Non-pigmented ciliary epithelial cell (primary cell): ENCODE results near the gene CCDC43.
"Not testable (repeated sequence)": the region's sequence is repeated elsewhere in the genome, so short reads cannot be mapped to it uniquely, and the experiment has no call there.

Experiments
- DNase-seq: peaks from one replicate; pipeline ENCODE4 v3.0.0-alpha.2; 2010; ENCODE audit warnings: low read depth

CCDC43 gene, protein sequence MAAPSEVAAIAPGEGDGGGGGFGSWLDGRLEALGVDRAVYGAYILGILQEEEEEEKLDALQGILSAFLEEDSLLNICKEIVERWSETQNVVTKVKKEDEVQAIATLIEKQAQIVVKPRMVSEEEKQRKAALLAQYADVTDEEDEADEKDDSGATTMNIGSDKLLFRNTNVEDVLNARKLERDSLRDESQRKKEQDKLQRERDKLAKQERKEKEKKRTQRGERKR

GRCh38 chr17:44689477-44690217 is at the start of gene CCDC43:
TSS of gene CCDC43 (minus strand) at chr17:44689776. CDS start at chr17:44689753, 23 bp downstream.
- peak; percentile 64 for DNase-seq

DNA sequence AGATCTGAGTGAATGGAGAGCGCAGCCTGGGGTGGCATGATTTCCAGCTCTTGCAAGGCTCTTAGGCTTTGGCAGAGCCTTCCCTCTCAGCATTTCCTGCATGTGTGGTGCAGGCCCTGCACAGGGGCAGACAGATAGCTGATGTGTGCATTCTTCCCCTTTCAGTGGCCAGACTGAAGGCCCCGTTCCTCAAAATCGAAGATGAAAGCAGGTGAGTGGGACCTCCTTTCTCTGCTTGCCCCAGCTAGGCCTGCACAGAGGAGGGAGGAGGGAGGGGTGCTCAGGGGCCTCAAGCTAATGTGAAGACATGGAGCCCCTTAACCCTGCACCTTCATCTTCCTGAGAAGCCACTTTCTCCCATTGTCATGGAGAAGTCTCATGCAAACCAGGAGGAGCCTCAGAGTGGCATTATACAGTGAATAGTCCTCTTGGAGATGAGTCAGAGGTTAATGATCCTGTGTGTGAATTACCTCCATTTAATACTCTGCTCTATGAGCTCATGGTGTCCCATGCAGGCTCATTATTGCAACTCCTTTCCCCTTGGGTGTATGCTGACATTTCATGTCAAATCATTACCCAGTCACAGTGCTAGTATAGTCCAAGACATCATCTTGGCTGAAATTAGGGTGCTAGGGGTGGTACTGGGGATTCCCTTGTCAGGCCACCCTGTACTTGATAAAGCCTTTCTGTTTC is 48.8 kb upstream of the CCDC43 start:
- DNase-seq = no peak

DNA sequence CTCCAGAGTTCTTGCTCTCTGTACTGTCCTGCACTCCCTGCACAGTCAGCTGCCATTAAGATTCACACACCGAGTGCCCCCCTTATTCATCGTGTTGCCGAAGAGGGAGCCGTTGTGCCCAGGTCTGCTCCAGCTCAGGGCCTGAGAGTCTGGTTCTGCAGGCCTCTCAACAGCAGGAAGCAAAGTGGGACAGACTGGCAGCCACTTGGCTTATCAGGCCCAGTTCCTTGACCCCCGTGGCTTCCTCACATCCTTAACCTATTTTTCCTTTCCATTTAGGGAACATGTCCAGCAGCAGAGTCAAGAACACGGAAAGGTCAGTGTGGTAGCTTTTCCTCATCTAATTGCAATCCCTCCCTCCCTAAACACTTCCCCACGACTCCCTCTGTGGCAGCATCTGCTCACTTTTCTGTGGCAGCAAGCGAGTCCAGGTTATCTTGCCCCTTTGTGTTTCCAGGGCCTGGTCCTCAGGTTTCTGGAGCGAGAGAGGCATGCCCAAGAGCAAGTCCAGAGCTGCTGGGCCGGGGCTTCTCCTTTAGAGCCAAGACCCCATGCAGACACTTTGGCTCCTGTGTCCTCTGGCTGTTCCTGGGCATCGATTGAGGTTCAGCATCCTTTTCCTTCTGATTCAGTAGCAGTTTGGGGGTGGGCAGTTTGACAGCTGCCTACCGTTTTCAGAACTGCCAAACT is 47.1 kb upstream of the CCDC43 start:
- no peak for DNase-seq

DNA sequence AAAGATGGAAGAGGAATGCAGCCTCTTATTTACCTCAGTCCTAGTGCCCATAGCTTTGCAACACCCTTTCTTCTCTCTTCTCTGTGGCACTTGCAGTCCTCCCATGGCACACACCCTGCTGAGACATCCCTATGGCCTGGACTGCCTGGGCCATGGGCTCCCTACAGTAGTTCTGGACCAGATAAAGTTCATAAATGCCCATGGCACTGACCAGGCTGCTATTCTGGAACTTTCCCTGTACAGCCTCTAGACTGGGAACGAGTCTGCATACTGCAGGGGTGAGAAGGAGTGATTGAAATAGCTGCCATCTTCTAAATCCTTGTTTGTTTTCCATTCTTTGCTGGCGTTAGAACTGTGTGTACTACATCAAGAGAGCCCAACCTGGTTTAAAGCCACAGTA is 44.7 kb upstream of the CCDC43 start:
- no peak for DNase-seq

- no peak for DNase-seq
Observed at GRCh38 chr17:44733753-44734152, 44.2 kb upstream of the CCDC43 start.

DNA sequence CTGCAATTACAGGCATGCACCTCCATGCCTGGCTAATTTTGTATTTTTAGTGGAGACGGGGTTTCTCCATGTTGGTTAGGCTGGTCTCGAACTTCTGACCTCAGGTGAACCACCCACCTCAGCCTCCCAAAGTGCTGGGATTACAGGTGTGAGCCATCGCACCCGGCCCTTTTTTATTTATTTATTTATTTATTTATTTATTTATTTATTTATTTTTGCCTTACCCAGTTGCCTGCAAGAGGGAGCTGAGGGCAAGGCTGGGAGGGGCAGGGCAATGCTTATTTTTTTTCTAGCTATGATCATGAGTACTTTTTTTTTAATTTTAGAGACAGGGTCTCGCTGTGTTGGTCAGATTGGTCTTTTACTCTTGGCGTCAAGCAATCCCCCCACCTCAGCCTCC is 36.5 kb upstream of the CCDC43 start:
- DNase-seq = not testable (repeated sequence)

GRCh38 chr17:44722254-44722653 is 32.7 kb upstream of the CCDC43 start:
- no peak for DNase-seq

DNA sequence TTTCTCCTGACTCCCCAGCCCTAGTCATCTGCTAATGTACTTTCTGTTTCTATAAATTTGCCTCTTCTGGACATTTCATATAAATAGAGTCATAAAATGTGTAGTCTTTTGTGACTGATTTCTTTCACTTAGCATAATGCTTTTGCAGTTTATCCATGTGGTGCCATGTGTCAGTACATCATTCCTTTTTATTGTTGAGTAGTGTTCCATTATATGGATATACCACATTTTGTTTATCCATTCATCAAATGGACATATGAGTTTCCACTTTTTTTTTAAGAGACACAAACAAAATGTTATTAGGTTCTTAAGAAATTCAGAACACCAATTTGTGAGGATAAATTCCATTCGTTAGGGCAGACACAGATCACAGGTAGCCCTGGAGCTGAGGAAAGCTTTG is 29.9 kb upstream of the CCDC43 start:
- DNase-seq = no peak

DNA sequence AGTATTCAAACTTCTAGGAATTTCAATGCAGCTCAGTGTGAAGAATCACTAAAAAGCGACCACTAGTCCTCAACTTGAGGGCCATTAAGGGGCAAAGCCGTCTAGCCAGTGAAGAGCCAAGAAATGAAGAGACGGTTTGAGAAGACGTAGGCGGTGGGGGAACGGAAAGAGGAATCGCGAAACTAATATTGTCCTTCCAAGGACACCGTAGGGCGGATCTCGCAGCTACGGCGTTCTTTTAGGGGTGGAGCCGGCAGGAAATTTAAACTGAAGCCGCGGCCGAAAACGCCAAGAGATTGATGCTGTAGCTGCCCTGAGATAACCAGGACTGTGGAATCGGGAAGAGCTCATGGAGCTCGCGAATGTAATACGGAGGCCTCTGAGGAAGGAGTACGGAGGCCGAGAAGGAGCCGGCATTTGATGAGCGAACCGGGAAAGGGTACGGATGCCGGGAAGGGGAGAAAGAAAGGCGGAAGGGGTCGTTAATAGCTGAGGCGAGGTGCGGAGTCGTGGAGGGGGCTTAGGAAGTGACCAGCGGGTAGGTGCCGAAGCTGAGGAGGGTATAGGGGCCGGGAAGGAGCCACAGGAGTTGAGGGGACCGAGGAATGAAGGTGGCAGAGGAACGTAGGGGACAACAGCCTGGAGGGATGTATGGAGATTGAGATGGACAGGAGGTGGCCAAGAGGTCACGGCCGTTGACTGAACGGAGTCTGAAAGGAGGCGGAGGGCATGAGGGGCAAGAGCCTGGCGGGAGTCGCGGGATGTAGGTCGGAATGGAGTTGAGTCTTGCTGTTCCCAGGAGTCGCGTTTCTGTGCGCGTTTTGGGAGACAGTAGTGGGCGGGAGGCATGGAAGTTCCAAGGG is 19.1 kb upstream of the CCDC43 start, which contains the start of gene DBF4B:
DBF4B (plus strand) TSS at position 265 of the 863 bp plus-strand sequence; CDS start at position 421, 156 bp downstream.
- peak; percentile 64 for DNase-seq

DNA sequence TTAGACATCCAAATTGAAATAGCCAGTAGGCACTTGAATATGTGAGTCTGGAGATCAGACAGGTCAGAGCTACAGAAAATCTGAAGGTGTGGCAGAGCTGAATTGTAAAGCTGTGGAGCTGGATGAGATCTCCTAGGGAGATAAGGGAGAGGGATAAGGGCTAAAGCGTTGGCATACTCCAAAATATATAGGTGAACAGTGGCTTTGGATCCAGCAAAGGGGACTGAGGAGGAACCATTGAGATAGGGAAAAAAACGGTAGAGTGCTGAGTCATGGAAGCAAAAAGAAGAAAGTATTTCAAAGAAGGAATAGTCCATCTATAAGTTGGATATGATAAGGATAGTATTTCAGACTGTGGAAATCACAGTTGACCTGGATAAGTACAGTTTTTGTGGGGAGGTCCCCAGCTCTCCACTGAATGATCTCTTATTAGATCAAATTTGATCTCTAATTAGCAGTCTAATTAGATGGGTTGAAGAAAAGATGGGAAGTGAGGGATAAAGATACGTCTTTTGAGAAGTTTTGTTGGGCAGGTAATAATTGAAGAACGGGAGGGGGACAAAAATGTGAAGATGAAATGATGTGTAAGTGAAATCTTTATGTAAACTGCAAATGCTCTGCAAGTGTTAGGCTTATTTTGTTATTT is 18.3 kb upstream of the CCDC43 start:
- DNase-seq = no peak

DNA sequence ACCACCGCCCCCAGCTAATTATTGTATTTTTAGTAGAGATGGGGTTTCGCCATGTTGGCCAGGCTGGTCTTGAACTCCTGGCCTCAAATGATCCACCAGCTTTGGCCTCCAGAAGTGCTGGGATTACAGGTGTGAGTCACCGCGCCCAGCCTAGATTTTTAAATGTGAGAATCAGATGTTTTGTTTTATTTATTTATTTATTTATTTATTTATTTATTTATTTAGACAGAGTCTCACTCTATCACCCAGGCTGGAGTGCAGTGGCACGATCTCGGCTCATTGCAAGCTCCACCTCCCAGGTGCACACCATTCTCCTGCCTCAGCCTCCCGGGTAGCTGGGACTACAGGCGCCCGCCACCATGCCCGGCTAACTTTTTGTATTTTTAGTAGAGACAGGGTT is 10.7 kb upstream of the CCDC43 start:
- DNase-seq = not testable (repeated sequence)

DNA sequence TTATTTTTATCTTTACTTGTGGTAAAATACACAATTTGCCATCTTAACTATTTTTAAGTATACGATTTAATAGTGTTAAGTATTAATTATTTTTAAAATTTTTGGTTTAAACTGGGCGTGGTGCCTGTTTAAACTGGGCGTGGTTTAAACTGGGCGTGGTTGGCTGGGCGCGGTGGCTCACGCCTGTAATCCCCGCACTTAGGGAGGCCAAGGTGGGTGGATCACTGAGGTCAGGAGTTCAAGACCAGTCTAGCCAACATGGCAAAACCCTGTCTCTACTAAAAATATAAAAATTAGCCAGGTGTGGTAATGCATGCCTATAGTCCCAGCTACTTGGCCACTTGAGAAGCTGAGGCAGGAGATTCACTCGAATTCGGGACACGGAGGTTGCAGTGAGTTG is 4.0 kb upstream of the CCDC43 start:
- no peak for DNase-seq

DNA sequence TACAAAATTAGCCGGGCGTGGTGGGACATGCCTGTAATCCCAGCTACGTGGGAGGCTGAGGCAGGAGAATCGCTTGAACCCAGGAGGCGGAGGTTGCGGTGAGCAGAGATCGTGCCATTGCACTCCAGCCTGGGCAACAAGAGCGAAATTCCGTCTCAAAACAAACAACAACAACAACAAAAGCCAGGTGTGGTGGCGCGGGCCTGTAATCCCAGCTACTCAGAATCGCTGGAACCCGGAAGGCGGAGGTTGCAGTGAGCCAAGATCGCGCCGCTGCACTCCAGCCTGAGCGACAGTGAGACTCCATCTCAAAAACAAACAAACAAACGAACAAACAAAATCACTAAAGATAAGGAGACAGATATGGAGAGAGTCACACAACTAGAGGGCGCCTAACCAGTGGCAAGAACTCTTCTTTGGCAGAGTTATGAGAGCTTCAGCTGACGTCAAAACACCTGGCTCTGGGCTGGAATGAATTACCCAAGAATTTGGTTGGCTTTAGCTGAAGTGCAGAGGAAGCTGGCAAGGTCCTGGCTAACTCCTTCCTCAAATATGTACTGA is 1.2 kb upstream of the CCDC43 start:
- DNase-seq = not testable (repeated sequence)

GRCh38 chr17:44688675-44689476 is 700 bp downstream of the CCDC43 start:
- no peak for DNase-seq

GRCh38 chr17:44688200-44688599 is 1.4 kb downstream of the CCDC43 start:
- no peak for DNase-seq

GRCh38 chr17:44687756-44688155 is 1.8 kb downstream of the CCDC43 start:
- no peak for DNase-seq

- not testable (repeated sequence) for DNase-seq
Observed at GRCh38 chr17:44683303-44683702, 6.3 kb downstream of the CCDC43 start.

DNA sequence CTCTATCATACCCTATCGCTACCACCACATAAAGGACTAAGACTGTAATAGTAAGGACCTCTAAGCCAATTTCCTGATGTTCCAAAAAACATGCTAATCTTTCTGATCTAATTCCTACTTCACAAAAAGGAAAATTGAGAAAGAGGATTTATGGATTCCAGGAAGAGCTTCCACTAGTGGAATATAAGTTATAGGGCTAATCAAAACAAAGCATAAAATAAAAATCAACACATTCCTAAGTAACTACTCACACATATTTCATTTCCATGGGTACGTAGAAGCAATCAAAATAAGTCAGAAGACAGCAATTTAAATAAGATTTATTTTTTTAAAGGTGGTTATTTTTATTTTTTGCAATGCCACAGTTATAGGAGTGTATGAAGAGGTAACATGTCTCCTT is 12.4 kb downstream of the CCDC43 start:
- DNase-seq = no peak

- no peak for DNase-seq
Observed at GRCh38 chr17:44673893-44674292, 15.7 kb downstream of the CCDC43 start.
